ENCODE data around the gene GLP1R.

GLP1R gene

DNA sequence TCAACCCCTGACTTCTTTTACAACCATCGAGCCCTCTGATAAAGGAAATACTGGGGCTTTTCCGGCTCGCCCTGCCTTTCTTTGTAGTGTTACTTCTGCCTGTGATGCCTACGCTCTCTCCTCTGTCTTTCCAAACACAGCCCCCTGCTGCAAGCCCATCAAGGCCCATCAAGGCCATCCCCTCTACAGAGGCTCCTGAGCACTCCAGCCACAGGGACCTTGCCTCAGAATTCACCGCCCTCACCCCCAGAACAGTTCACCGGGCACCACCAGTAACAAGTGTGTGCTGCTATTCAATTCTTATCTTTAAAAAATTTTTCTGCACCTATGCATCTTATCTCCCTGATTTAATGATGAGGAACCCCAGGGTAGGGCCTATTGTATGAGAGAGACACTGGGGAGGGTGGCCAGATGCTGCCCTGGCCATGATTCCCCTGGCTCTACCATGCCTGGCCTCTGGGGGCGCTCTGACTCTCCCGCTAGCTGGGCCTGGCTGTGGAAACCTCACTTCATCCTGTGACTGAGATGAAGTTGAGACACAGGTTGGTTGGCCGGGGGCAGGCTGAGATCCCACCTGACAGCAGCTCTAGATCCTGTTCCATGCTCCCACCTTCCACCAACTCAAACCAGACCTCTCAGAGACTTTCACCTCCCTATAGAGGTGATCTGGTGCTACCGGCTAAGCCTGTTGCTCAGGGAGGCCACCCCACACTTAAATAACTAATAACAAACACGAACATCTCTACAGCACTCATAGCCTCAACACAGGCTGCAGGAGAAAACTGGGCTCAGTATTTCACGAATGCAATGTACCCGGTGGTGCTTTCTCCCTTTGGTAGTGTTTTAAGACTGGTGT is 19.2 kb upstream of the GLP1R start:
- TF ChIP-seq ZNF274 (IDR thresholded peaks at IDR 0.05; ENCODE audit: low read depth, low read length) = no peak

DNA sequence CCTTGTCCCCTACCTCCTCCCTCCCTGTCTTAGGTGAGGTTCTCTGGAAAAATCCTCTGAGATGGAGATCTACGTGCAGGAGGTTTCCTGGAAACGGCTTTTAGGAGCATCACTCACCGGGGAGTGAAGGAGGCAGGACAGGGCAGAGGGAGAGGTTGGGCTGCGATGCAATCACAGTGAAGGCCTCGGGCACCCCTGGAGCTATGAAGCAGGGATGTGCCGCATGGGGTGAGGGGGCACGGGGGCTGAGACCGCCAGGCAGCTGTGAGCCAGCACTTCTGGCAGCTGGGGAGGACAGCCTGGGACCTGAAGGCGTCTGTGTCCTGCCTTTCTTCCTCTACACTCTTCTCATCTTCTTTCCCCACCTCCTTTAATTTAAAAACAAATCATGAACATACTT is 12.9 kb upstream of the GLP1R start:
- TF ChIP-seq ZNF274 (IDR thresholded peaks at IDR 0.05; ENCODE audit: low read depth, low read length) = no peak
- H3K4me3 ChIP-seq (ENCODE audit: low read length) = no peak overlapping the region

More for the DNA sequence above, 19.2 kb upstream of the GLP1R start:
- H3K4me3 ChIP-seq (ENCODE audit: low read length) = no peak overlapping the region

DNA sequence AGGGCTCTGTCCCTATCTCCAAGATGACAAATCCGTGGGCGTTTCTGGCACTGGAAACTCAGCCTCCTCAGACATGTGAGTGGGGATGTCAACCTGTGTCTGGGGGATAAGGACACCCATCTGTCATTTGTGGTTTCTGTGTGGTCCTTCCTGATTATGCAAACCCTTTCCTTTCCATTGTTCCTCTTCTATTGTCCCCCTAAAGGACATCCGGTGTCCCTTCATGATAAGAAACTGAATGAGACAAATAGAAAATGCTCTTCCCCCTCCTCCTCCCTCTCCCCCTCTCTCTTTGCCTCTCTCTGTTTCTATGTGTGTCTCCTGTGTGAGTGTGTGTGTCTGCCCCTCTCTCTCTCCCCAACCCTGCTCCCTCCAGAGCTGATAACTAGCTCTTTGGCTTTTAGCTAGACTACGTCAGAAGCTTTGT is 11.5 kb upstream of the GLP1R start:
- TF ChIP-seq ZNF274 (IDR thresholded peaks at IDR 0.05; ENCODE audit: low read depth, low read length) = no peak
- no peak overlapping the region for H3K4me3 ChIP-seq (ENCODE audit: low read length)

DNA sequence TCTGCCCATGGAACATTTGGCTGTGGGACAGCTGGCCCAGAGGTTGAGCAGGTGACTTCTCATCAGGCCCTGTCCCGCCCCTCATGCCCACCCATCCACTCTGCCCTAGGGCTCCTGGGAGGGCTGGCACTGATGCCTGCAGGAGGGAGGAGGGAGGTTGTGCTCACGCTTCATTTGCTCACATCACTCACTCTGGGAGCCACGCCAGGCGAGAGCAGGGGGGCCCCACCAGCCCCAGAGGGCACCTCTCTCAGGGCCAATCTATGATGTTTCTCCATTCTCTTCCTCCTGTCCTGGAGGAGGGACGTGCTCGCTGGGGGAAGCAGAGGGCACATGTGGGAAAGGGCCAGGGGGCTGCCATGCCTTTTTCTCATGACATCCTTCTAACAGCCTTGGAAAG is 10.9 kb upstream of the GLP1R start:
- H3K4me3 ChIP-seq (ENCODE audit: low read length) = no peak overlapping the region
- no peak for TF ChIP-seq ZNF274 (IDR thresholded peaks at IDR 0.05; ENCODE audit: low read depth, low read length)

DNA sequence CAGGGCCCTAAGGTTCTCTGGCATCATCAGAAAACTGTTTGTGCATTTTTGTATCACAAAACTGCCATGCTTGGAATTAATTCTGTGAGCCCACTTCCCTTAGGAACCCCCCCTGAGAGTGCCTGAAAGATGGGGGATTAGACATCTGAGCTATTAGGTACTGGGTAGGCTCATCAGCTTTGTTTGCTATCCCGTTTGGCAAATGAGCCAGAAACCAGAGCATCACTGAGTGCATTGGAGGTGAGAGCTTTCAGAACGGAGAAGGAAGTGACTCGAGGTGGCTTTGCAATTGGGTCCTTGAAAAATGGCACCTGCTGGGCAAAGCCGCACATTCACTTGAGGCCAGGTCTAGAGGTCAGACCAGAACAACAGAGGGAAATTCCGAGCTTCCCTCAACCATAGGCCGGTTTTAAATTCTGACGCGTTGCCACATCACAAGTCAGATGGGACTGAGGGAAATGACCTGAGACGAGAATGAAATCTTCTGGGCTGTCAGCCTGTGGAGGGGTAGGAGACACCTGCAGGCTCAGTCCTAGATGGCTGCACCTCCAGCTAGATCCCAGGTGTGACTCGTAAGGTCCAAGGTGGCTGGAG is 8.4 kb upstream of the GLP1R start:
- H3K4me3 ChIP-seq (ENCODE audit: low read length) = no peak overlapping the region
- no peak for TF ChIP-seq ZNF274 (IDR thresholded peaks at IDR 0.05; ENCODE audit: low read depth, low read length)

DNA sequence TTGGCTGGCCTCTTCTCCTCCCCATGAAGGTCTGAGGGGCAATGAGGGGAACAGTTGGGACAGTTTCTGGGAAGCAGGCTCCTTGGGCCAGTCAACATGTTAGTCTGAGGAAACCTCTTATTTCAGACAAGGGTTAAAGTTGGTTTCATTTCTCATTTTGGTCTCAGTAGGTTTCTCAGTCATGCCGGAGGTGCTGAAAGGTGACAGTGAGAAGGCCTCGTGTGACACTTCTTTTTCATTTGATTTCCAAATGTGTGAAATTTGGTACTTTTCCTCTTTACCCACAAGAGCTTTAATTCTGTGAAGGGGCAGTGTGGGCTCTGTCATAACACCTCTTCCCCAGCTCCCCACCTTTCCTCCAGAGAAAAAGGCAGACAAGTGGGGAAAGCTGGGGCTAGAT is 7.5 kb upstream of the GLP1R start:
- TF ChIP-seq ZNF274 (IDR thresholded peaks at IDR 0.05; ENCODE audit: low read depth, low read length) = no peak
- no peak overlapping the region for H3K4me3 ChIP-seq (ENCODE audit: low read length)

DNA sequence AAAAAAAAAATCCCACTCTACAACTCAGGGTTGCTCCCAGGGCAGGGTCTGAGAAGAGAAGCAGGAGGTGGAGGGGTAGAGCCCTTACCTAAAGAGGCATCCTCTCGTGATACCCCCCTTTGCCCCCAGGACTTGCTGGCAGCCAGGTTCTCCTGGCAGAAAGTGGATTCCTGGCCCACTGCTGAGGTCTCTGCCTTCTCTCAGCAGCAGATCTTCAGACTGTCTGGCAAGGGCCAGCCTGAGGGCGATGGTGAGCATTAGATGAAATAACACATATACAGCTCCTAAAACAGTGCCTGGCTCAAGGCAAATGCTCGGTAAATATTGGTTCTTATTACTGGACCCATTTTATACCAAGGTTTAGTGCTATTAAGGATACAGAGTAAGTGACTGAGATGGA is 4.8 kb upstream of the GLP1R start:
- H3K4me3 ChIP-seq (ENCODE audit: low read length) = no peak overlapping the region
- no peak for TF ChIP-seq ZNF274 (IDR thresholded peaks at IDR 0.05; ENCODE audit: low read depth, low read length)

DNA sequence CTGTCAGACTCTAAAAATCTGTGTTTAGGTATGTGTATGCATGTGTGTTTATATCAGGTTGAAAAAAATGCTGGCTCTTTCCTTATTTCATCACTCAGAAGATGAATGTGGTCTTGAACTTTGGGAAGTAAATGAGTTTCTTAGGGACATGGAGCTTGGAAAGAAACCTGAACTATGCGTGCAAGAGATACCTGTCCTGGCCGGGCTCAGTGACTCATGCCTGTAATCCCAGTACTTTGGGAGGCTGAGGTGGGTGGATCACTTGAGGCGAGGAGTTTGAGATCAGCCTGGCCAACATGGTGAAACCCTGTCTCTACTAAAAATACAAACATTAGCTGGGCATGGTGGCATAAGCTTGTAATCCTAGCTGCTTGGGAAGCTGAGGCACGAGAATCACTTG is 4.4 kb upstream of the GLP1R start:
- TF ChIP-seq ZNF274 (IDR thresholded peaks at IDR 0.05; ENCODE audit: low read depth, low read length) = no peak
- no peak overlapping the region for H3K4me3 ChIP-seq (ENCODE audit: low read length)

DNA sequence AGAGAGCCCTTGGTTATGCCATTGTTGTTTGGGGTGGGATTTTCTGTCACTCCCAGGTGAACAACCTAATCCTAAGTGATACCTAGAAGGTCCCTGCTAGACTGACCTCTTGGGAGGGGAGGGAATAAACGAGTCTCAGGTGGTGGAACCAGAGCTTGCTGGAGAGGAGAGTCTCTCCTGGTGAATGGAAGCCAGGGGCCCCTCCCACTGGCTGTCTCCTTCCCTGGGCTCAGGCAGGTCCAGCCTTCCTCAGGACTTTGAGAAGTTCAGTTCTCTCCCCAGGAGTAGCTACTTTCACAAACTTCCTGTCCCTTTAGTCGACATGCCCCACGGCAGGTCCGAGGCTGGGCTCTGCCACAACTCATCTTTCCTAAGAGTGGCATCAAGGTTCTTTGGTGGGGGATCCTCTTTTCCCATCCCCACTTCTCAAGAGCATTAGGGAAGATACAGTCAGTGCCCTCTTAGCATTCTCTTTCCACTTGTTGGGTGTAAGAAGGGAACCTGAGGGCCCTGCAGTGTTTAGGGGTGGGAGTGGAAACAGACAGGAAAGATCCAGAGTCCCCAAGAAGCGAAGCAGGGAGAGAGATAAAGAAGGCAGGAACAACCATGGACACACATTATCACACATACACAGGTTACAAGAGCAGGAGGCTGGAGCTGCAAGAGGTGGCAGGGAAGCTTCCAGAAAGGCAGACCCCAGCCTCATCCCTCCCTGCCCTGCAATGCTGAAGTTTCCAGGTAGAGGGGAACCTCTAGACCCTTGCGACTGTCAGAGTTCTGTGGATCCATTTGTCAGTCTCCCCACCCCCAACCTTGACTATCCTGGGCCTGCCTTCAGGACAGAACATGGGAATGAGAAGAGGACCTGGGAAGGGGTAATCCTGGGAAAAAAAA is 900 bp upstream of the GLP1R start:
- H3K4me3 ChIP-seq (ENCODE audit: low read length) = no peak overlapping the region
- TF ChIP-seq ZNF274 (IDR thresholded peaks at IDR 0.05; ENCODE audit: low read depth, low read length) = no peak

DNA sequence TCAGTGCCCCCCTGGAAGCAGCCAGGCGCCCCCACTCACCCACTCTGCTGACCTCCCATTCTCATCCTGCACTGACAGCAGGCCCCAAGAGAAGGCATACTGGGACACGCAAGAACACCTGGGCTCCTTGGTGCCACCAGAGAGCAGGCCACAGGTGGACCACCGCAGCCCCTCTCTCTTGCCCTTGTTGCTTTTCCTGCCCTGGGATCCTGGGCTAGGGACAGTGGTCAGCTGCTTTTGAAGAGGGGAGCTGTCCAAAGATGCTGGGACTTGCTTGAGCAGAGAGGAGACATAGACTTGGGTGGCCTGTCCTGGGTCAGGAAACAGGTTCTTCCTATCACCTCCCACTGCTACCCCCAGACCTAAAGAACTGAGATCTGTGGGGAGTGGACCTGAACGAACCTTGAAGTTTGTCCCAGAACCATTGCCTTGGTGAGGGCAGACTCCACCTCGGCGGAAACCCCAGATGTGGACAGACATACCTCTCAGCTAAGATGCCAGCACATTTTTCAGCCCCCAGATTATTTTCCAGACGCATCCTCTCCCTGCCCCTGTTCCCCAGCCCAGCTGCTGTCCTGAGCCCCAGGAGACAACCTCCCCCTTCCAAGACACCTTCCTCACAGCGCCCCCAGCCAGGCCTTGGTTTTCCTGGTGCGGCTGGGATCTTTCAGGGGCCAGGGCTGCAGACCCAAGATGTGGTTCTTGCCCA is 1.1 kb downstream of the GLP1R start:
- TF ChIP-seq ZNF274 (IDR thresholded peaks at IDR 0.05; ENCODE audit: low read depth, low read length) = no peak
- no peak overlapping the region for H3K4me3 ChIP-seq (ENCODE audit: low read length)

DNA sequence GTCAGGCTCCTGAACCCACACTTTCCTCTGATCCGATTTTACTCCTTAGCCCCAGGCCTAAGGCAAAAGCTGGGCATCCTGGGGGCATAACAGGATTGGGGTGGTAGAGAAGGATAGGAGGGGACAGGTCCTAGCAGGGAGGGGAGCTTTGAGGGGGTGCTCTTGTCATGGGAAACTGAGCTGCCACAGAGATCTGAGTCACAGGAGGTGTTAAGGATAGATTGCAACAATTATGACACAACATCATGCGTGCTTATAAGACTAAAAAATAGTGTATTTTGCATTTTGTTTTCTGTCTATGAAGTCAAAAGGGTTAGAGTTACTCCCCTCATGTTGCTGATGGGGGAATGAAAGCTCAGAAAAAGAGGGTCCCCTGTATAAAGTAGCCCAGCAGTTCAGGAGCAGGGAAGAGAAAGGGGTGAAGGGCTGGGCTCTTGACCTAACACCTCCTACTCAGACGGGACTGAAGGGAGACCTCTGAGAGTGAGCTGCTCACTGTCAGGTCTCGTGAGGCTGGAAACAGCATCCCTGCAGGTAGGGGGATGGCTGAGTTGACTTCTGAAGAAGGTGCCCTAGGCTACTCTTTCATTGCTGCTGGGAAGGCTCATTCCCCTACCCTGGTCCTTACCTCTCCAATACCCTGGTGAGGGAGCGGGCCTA is 2.0 kb downstream of the GLP1R start:
- no peak overlapping the region for H3K4me3 ChIP-seq (ENCODE audit: low read length)
- TF ChIP-seq ZNF274 (IDR thresholded peaks at IDR 0.05; ENCODE audit: low read depth, low read length) = no peak

DNA sequence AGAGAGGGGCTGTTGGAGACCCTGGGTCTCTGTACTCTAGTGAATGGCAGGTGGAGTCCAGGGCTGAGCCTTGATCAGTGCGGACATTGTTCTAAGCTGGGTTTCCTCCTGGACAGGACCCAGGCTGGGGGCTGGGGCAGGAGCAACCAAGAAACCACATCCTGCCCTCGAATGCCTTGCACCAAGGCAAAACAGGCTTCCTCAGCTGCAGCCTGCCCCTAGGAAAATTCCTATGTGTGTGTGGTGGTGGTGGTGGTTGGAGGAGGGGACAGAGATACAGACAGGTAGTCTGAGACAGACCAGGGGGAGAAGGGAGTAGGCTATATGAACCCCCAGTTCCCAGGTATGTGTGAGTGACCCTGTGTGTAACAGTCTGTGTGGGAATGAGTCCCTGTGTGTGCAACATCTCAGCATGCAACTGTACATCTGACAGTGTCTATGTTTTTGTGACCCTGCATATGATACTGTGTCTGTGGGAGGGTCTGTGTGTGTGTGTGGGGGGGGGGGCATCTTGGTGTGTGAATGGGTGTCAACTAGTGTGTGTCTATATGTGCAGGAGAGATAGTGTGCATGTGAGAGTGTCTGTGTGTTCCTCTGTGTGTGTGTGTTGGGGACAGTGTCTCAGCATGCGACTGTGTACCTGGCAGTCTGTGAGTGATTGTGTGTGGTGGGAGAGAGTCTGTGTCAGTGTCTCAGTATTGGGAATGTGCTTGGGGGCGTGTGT is 3.0 kb downstream of the GLP1R start:
- no peak for TF ChIP-seq ZNF274 (IDR thresholded peaks at IDR 0.05; ENCODE audit: low read depth, low read length)
- H3K4me3 ChIP-seq (ENCODE audit: low read length) = no peak overlapping the region
